ENCODE measurements around the gene KAT2A. TPM values are rescaled to one million over a fixed set of nuclear protein-coding genes. Genes with fewer than 3 reads are reported as not detected.

Gene KAT2A
- total RNA-seq, 1 donor from 2014 or later: 10.3 TPM

- no peak for TF ChIP-seq CTCF (IDR thresholded peaks at IDR 0.05; ENCODE audit: insufficient read depth, low read length, severe bottlenecking)
- DNase-seq (ENCODE audit: low read depth) (no peak), FAIRE-seq (no peak)
- no peaks in the 10 kb centered on the region for H3K27me3 ChIP-seq (ENCODE audit: control insufficient read depth, insufficient read depth, low read length)
- H3K36me3 ChIP-seq (ENCODE audit: control insufficient read depth, insufficient read depth, low read length): peaks cover 13% of the 10 kb centered on the region
- H3K4me3 ChIP-seq (ENCODE audit: low read depth, low read length): no peak overlapping the region
These were observed 17.8 kb upstream of the KAT2A start for GRCh38 chr17:42138749-42139492.

- H3K27me3 ChIP-seq (ENCODE audit: control insufficient read depth, insufficient read depth, low read length): no peaks in the 10 kb centered on the region
- no peak for FAIRE-seq
- peaks cover 7% of the 10 kb centered on the region for H3K36me3 ChIP-seq (ENCODE audit: control insufficient read depth, insufficient read depth, low read length)
- TF ChIP-seq CTCF (IDR thresholded peaks at IDR 0.05; ENCODE audit: insufficient read depth, low read length, severe bottlenecking): no peak
- no peak for DNase-seq (ENCODE audit: low read depth)
- H3K4me3 ChIP-seq (ENCODE audit: low read depth, low read length): no peak overlapping the region
These were observed 15.5 kb upstream of the KAT2A start for GRCh38 chr17:42136654-42137051.

- peak; percentile 88 for DNase-seq (ENCODE audit: low read depth)
- Histone ChIP-seq H3K36me3 (ENCODE audit: control insufficient read depth, insufficient read depth, low read length) (peaks cover 6% of the 10 kb centered on the region), H3K4me3 (ENCODE audit: low read depth, low read length) (no peak overlapping the region), H3K27me3 (ENCODE audit: control insufficient read depth, insufficient read depth, low read length) (no peaks in the 10 kb centered on the region)
- no peak for TF ChIP-seq CTCF (IDR thresholded peaks at IDR 0.05; ENCODE audit: insufficient read depth, low read length, severe bottlenecking)
- FAIRE-seq: peak; percentile 90
These were observed 14.8 kb upstream of the KAT2A start for GRCh38 chr17:42135664-42136653.

GRCh38 chr17:42135151-42135550 lies 14.0 kb upstream of the KAT2A start:
- DNase-seq (ENCODE audit: low read depth) (no peak), FAIRE-seq (no peak)
- no peak for TF ChIP-seq CTCF (IDR thresholded peaks at IDR 0.05; ENCODE audit: insufficient read depth, low read length, severe bottlenecking)
- H3K27me3 ChIP-seq (ENCODE audit: control insufficient read depth, insufficient read depth, low read length): no peaks in the 10 kb centered on the region
- H3K4me3 ChIP-seq (ENCODE audit: low read depth, low read length): no peak overlapping the region
- H3K36me3 ChIP-seq (ENCODE audit: control insufficient read depth, insufficient read depth, low read length): peaks cover 10% of the 10 kb centered on the region

GRCh38 chr17:42133461-42134041 lies 12.4 kb upstream of the KAT2A start:
- H3K27me3 ChIP-seq (ENCODE audit: control insufficient read depth, insufficient read depth, low read length): no peaks in the 10 kb centered on the region
- H3K36me3 ChIP-seq (ENCODE audit: control insufficient read depth, insufficient read depth, low read length): peaks cover 24% of the 10 kb centered on the region
- H3K4me3 ChIP-seq (ENCODE audit: low read depth, low read length): no peak overlapping the region
- TF ChIP-seq CTCF (IDR thresholded peaks at IDR 0.05; ENCODE audit: insufficient read depth, low read length, severe bottlenecking): no peak
- DNase-seq (ENCODE audit: low read depth) (peak; percentile 27), FAIRE-seq (peak; percentile 7)
